ENCODE measurements around the gene TMEM247.

GRCh38 chr2:46446871-46447568 is 32.3 kb upstream of the TMEM247 start:
- TF ChIP-seq SMAD1 (IDR thresholded peaks at IDR 0.05; ENCODE audit: low read depth, partially characterized antibody) (no peak), SUZ12 (IDR thresholded peaks at IDR 0.05; ENCODE audit: unreplicated experiment) (no peak), POLR2A (IDR thresholded peaks at IDR 0.05; ENCODE audit: low read depth, low read length) (no peak), GABPA (IDR thresholded peaks at IDR 0.05; ENCODE audit: low read depth) (no peak), SP1 (IDR thresholded peaks at IDR 0.05; ENCODE audit: low read depth, low read length) (no peak), CREM (IDR thresholded peaks at IDR 0.05; ENCODE audit: low read depth) (no peak), NFYA (IDR thresholded peaks at IDR 0.05; ENCODE audit: borderline replicate concordance, low read depth, low read length) (no peak), RAD21 (IDR thresholded peaks at IDR 0.05; ENCODE audit: insufficient read depth, low read depth, low read length) (no peak), CTCF (IDR thresholded peaks at IDR 0.05 in 2 of 3, conservative IDR thresholded peaks at IDR 0.05 in 1 of 3; ENCODE audit: control insufficient read depth in 2 of 3, extremely low read depth in 1 of 3, insufficient read depth in 1 of 3, low read depth in 3 of 3, low read length in 3 of 3) (no peak), KAT2A (conservative IDR thresholded peaks at IDR 0.05; ENCODE audit: control insufficient read depth, low read depth, low read length) (no peak), MXI1 (IDR thresholded peaks at IDR 0.05; ENCODE audit: low read depth, low read length) (no peak), NRF1 (conservative IDR thresholded peaks at IDR 0.05; ENCODE audit: low read depth, low read length) (no peak)

Data from GM12878 (cell line).